Osteocyte (in vitro differentiated cells): ENCODE data around the gene CPSF6. TPM values are rescaled to one million over a fixed set of nuclear protein-coding genes. Genes with fewer than 3 reads are reported as not detected.

ENCODE experiments used
- DNase-seq: peaks from one replicate; pipeline ENCODE4 v3.0.0; 2021; ENCODE audit warnings: mixed read lengths; ENCODE audit not compliant: unreplicated experiment; ENCODE audit errors: extremely low spot score
- H3K27ac Mint-ChIP-seq: one replicate; pipeline ENCODE4 v1.8.0; 2021; ENCODE audit warnings: mild to moderate bottlenecking, mixed read lengths; ENCODE audit not compliant: unreplicated experiment
- H3K27me3 Mint-ChIP-seq: one replicate; pipeline ENCODE4 v1.8.0; 2021; ENCODE audit warnings: mixed read lengths; ENCODE audit not compliant: unreplicated experiment
- H3K36me3 Mint-ChIP-seq: one replicate; pipeline ENCODE4 v1.8.0; 2021; ENCODE audit warnings: mixed read lengths; ENCODE audit not compliant: unreplicated experiment
- H3K4me1 Mint-ChIP-seq: one replicate; pipeline ENCODE4 v1.8.0; 2021; ENCODE audit warnings: mixed read lengths; ENCODE audit not compliant: unreplicated experiment
- H3K4me3 Mint-ChIP-seq: one replicate; pipeline ENCODE4 v1.8.0; 2021; ENCODE audit warnings: mild to moderate bottlenecking, moderate library complexity, mixed read lengths; ENCODE audit not compliant: unreplicated experiment
- H3K9me3 Mint-ChIP-seq: one replicate; pipeline ENCODE4 v1.8.0; 2021; ENCODE audit warnings: mixed read lengths; ENCODE audit not compliant: unreplicated experiment
- CTCF ChIP-seq: fragments of 200-600 bp; sonication (generic); IDR thresholded peaks from 2 replicates; pipeline ENCODE4 v1.5.0; 2021; ENCODE audit warnings: antibody characterized with exemption, mild to moderate bottlenecking, moderate library complexity
- total RNA-seq: library from RNA; stranded (reverse); gene quantifications from 2 replicates; pipeline ENCODE4 v1.2.1, GENCODE V29; 2021

Gene CPSF6
- total RNA-seq, 1 donor from 2014 or later: 70.2 TPM

GRCh38 chr12:69239922-69240630, 707 bp downstream of the CPSF6 start:
- DNase-seq: peak; percentile 84
- TF ChIP-seq CTCF: no peak

GRCh38 chr12:69240631-69240995, 1.2 kb downstream of the CPSF6 start:
- no peak for DNase-seq
- no peaks in the 10 kb centered on the region for H3K27me3 Mint-ChIP-seq
- peaks cover 2% of the 10 kb centered on the region for H3K36me3 Mint-ChIP-seq
- H3K4me1 Mint-ChIP-seq: peaks cover 39% of the 10 kb centered on the region
- no peak for TF ChIP-seq CTCF
- H3K27ac Mint-ChIP-seq: peak overlapping the region; percentile 81
- no peaks in the 10 kb centered on the region for H3K9me3 Mint-ChIP-seq
- peak overlapping the region; percentile 90 for H3K4me3 Mint-ChIP-seq

More at GRCh38 chr12:69239922-69240630, 707 bp downstream of the CPSF6 start:
- Mint-ChIP-seq H3K4me1 (peaks cover 34% of the 10 kb centered on the region), H3K27me3 (no peaks in the 10 kb centered on the region), H3K36me3 (peaks cover 2% of the 10 kb centered on the region), H3K4me3 (peak overlapping the region; percentile 90), H3K27ac (peak overlapping the region; percentile 81), H3K9me3 (no peaks in the 10 kb centered on the region)

- Mint-ChIP-seq H3K4me1 (peaks cover 39% of the 10 kb centered on the region), H3K4me3 (peak overlapping the region; percentile 90), H3K9me3 (no peaks in the 10 kb centered on the region), H3K27ac (no peak overlapping the region), H3K27me3 (no peaks in the 10 kb centered on the region), H3K36me3 (peaks cover 2% of the 10 kb centered on the region)
- no peak for DNase-seq
- no peak for TF ChIP-seq CTCF
These were observed 2.2 kb downstream of the CPSF6 start for GRCh38 chr12:69241438-69242092.

- Mint-ChIP-seq H3K36me3 (peaks cover 2% of the 10 kb centered on the region), H3K4me3 (no peak overlapping the region), H3K9me3 (no peaks in the 10 kb centered on the region), H3K4me1 (peaks cover 53% of the 10 kb centered on the region), H3K27ac (peak overlapping the region; percentile 18), H3K27me3 (no peaks in the 10 kb centered on the region)
- no peak for DNase-seq
- TF ChIP-seq CTCF: no peak
These were observed 4.0 kb downstream of the CPSF6 start for GRCh38 chr12:69243099-69244084.
